Kidney tubule cell (primary cell): ENCODE results near the gene DOLPP1.
"Not testable (repeated sequence)": the region's sequence is repeated elsewhere in the genome, so short reads cannot be mapped to it uniquely, and the experiment has no call there.

Experiments used
- DNase-seq: peaks from one replicate; pipeline ENCODE4 v3.0.0-alpha.2; 2018; ENCODE audit warnings: low spot score

Gene DOLPP1

GRCh38 chr9:129111528-129112151, 30.7 kb downstream of the DOLPP1 start:
- DNase-seq = peak; percentile 57

GRCh38 chr9:129112526-129112925, 31.6 kb downstream of the DOLPP1 start:
- DNase-seq = not testable (repeated sequence)

GRCh38 chr9:129113645-129114304, 32.9 kb downstream of the DOLPP1 start:
- no peak for DNase-seq

- no peak for DNase-seq
Measured at GRCh38 chr9:129118799-129119198, 37.9 kb downstream of the DOLPP1 start.

- no peak for DNase-seq
Measured at GRCh38 chr9:129121483-129121882, 40.6 kb downstream of the DOLPP1 start.

GRCh38 chr9:129122133-129122532, 41.2 kb downstream of the DOLPP1 start:
- DNase-seq = no peak

GRCh38 chr9:129122976-129123375, 42.1 kb downstream of the DOLPP1 start:
- not testable (repeated sequence) for DNase-seq

- DNase-seq = no peak
Measured at GRCh38 chr9:129124506-129125069, 43.7 kb downstream of the DOLPP1 start.

- peak; percentile 92 for DNase-seq
Measured at GRCh38 chr9:129125478-129125877, 44.6 kb downstream of the DOLPP1 start.

GRCh38 chr9:129126749-129127618, 46.1 kb downstream of the DOLPP1 start:
- DNase-seq = no peak

- DNase-seq = no peak
Measured at GRCh38 chr9:129128689-129129088, 47.8 kb downstream of the DOLPP1 start.

GRCh38 chr9:129130271-129130670, 49.4 kb downstream of the DOLPP1 start:
- DNase-seq = not testable (repeated sequence)

- DNase-seq = no peak
Measured at GRCh38 chr9:129130791-129131190, 49.9 kb downstream of the DOLPP1 start.

- peak; percentile 73 for DNase-seq
Measured at GRCh38 chr9:129131300-129132145, 50.6 kb downstream of the DOLPP1 start.

GRCh38 chr9:129133082-129133481, 52.2 kb downstream of the DOLPP1 start:
- DNase-seq = no peak

GRCh38 chr9:129135476-129135875, 54.6 kb downstream of the DOLPP1 start:
- DNase-seq = no peak

GRCh38 chr9:129136446-129137035, 55.6 kb downstream of the DOLPP1 start:
- DNase-seq = no peak

GRCh38 chr9:129137292-129138143, 56.6 kb downstream of the DOLPP1 start:
- no peak for DNase-seq

GRCh38 chr9:129138144-129138462, 57.2 kb downstream of the DOLPP1 start:
- no peak for DNase-seq

- peak; percentile 60 for DNase-seq
Measured at GRCh38 chr9:129138476-129139232, 57.7 kb downstream of the DOLPP1 start.
